Amygdala (tissue), 56 donors: ENCODE results near the gene GUCA2A.

Experiments
- DNase-seq, 56 donors: peaks; one replicate each; lab custom pipeline; 2025; lab: John Stamatoyannopoulos, UW

The GUCA2A gene

DNA sequence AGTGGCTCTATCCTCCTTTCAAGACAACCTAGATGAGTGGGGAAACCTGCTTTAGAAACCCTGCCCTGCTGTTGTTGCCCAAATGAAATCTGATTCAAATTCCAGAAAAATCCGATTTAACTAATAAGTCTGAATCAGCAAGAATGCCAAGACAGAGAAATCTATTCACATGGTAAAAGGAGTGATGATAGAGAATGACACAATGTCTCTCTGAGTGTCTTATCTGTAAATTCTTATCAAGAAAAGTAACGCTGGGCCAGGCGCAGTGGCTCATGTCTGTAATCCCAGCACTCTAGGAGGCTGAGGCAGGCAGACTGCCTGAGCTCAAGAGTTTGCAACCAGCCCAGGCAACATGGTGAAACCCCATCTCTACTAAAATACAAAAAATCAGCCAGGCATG lies 13.7 kb upstream of the GUCA2A start:
- no peak for DNase-seq

DNA sequence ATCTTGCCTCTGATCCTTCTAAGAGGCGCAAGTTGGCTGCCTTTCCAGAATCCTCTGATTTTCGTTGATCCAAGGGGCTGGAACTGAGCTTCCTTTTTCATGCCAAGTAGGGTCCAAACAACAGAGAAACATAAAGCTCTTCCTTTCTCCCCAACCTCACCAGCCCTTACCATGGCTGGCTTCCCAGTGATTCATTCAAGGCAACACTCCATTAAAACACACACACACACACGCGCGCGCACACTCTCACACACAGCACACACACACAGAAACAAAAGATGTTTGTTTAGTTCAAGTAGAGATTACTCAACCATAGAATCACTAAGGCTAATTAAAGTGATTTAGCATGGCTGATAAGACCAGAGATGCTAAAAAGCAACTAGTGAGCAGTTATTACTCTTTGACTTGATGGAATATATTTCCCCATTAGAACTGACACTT lies 13.0 kb upstream of the GUCA2A start:
- DNase-seq = peak in 48 of 56 donors; percentile 9 to 82 (median 46)

DNA sequence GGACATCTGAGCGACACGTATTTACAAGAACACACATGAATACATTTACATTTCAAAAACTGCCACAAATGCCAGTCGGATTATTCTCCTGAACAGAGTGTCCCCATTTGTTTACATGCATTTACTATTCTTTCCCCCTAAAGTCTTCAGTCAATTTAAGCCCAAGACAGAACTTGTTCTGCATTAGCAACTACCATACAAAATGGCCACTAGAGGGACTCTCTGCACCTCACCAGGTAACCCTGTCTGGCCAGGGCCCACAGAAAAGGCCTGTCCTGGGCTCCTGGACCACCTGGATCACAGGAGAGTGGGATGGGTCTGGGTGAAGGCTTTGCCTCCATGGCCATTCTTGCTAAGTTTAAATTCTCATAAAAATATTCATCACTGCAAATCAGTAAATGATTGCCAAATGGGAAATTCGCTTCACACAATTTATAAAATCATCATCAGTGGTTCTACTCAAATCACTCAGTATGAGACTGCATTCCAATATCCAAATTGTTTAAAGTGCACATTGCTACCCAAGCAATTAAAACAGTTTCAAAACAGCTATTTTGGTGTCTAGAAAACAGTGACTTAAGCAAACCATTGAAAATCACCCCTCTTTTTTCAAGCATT lies 12.5 kb upstream of the GUCA2A start:
- peak in 8 of 56 donors; percentile 8 to 23 (median 11) for DNase-seq

DNA sequence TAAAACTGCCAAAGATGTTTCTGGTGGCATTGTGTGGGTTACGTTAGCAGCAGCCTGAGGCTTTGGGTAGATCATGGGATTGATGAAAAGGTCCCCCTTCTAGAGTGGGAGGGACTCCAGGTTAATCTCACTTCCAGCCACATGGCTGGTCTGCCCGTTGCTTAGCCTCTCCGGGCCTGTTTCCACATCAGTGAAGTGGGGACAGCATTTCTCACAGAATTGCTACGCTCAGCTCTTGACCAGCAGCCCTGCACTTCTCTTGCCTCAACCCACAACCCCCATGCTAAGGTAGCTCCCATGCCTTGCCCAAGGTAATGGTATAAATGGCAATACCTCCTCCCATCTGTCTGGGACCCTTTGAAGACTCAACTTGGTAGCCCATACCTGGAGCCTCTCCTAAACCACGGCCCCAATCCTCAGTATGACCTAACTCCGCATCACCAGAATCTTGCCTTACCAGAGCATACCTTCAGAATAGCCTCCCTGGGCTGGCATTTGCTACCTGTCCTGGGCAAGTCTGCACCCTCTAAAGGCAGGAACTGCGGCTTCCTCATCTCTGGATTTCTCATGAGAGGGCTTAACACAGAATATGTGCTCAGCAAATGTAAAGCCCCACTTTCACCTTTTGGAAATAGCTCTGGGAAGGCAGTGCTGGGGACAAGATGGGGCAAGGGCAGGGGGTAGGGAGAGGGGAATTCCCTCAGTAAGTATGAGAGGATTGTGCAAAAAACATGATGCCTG lies 10.9 kb upstream of the GUCA2A start:
- DNase-seq = no peak

DNA sequence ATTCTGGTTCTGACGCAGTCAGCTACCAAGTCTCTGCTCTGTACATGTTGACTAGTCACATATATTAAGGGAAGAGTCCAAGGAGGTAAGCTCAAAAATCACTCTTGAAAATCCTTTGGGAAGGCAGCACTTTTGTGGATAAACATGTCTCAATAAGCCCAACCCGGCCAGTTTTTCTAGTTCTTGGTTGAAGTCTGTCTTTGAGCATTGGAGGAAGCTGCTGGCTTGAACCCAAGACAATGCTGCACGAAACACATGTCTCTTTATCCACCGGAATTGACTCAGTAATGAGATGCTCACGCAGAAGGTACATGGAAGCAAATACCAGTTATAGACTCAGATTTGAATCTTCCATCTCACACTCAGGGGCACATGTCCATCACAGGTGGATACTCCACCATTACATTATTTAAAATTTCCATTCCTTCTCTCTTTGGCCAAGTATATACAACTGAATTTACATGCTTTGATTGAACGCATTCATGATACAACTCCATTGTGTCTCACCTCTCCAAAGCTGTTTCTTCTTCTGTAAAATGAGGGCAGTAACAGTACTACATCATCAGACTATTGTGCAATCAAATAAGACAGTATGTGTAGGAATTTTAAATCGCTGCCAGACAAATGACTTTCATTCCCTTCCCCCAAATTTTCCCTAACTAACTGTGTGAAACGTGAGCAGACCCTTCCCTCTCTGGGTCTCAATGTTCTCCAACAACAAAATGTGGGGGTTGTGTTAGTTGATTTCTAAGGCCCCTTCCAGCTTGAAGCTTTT lies 9.6 kb upstream of the GUCA2A start:
- DNase-seq = peak in 1 of 56 donors; percentile 17

DNA sequence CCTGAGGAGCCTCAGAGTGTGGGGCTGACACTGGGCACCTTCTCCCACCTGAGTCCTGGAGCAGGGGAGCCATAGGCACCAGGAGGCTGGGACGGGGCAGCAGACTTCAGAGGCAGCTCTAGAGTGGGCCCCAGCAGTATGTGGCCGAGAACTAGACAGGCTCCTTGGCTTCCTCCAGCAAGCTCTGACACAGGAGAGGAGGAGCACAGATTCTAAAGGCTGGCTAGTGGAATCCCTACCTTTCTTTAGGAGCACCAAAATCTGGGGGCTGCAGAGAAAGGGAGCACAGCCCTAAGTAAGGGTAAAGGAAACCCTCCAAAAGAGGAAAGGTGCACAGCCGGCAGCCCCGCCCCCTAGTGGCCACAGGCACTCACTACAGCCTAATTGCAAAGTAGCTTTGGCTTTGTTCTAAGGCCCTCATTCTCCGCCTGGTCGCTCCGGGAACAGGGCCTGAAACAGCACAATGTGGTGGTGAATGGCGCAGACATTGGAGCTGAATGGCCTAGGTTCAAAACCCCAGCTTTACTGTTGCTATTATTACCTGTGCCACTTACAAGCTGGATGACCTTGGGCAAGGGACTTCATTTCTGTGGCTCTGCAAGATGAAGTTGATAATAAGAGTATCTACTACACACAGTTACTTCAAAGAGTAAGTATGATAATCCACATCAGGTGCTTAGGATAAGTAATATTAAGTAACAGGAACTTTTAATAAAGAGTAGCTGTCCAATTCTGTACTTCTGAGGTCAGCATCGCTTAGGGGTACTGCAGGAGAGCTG lies 8.8 kb upstream of the GUCA2A start:
- DNase-seq = peak in 45 of 56 donors; percentile 9 to 71 (median 38)

DNA sequence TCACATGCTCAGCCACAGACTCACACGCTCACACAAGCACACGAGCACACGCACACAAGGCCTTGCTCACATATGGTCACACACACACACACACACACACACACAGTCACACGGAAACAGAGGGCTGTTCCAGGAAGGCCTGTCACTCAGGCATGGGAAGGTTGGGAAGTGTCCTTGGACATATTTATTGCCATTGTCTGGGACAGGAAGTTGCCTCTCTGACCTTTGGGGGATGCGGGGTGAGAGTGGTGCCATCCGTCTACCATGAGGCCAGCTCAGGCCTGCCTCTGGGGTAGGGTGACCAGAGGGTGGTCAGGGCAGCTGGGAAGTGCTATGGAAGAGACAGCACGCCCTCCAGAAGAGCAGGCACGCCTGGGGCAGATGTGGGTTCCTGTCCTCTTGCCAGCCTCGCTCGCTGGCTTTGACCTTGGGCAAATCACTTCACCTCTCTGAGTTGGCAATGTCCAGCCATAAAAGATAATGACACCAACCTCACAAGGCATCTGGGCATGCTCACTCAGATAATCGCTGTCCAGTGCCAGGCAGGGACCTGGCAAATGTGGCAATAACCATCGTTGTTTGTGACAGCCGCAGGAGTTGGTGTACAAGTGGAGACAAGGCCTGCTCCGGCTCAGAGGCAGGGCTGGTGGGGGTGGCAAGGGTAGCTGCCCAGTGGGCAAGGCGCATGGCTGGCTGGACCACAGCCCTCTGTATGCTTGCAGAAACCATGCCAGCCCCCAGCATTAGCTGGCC lies 8.0 kb upstream of the GUCA2A start:
- DNase-seq = peak in 2 of 56 donors; percentile 17 to 32

DNA sequence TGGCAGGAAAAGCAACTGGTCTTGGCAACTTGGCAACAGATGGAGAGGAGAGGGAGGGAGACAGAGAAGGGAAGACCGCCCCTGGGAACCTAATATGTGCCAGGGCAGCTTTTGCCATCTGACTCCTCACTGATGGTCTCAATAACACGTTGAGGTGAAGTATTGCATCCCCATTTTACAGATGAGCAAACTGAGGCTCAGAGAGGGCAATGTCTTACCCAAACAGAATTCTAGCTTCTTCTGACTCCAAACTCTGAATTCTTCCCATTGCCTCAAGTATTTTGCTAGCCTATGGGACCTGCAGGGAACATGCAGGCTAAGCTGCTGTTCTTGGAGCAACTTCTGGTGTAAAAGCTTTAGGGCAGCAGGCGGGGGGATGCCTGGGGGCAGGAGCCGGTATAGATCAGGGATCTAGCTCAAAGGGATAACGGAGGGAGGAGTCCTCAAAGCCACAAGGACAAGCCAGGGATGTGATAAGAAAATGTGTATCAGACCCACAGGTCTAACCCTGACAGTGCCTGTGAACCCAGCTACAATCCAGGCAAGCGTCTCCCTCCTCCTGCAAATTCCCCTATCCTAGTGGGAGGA lies 7.2 kb upstream of the GUCA2A start:
- DNase-seq = no peak

DNA sequence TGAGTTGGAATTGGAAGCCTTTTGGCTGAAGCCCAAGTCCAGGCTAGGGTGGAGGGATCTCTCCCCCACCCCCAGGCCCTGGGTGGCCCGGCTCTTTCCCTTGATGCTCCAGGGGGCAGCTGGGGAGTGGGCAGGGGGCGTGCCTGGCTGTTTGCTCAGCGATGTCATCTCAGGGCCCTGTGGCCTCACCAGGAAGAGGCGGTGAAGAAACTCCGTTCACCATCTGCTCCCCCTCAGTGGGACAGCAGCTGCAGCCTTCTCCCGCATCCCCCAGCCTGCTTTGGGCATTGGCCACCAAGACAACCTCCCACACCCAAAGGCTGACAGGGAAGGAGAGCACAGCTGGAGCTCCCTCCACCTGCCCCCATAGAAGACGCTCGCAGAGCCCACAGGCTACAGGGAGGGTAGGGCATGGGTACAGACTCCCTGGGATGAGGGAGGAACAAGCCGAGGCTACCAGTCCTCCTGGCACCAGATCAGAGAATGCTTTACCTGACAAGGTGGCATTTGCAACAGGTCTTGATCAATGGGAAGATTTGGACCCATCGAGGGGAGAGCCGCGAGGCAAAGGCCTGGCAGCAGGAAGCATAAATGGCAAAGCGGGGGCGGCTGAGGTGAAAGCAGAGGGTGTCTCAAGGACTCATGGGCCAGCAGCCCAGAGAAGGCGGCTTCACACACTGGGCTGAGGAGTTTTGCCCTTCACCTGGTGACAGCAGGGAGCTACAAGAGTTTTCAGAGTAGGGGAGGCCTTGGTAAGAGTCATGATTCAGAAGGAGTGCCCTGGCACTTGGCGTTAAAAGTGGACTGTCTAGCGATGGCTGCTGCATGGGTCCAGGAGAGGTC lies 6.5 kb upstream of the GUCA2A start:
- no peak for DNase-seq

DNA sequence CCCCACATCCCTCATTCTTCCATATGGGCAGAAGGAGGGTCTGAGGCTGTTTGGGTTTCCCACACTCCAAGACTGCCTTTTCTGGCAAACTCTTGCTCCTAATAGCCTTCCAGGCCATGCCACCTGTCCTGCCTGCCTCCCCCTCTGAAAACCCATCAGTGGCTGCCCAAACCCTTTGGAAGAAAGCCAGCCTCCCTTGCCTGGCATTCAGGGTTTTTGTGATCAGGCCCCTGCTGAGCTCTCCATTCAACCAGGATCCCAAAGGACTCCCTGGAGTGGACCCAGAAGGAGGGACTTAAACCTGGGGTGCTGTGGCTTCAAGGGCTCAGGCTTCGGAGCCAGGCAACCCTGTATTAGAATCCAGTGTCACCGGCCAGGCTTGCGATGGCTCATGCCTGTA lies 4.2 kb upstream of the GUCA2A start:
- DNase-seq = no peak

DNA sequence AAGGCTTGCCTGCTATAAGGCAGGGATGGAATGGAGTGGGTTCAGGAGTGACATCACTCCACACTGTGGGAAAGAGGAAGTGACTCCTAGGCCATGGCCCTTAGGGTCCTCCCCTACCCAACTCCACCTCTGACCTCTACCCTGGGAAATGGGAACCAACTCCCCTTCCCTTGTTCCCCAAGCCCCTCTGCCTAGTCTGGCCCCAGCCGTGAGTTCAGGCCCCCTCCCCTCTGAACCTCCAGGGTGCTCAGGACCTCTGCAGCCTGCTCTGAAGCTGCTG lies 3.8 kb upstream of the GUCA2A start:
- no peak for DNase-seq

DNA sequence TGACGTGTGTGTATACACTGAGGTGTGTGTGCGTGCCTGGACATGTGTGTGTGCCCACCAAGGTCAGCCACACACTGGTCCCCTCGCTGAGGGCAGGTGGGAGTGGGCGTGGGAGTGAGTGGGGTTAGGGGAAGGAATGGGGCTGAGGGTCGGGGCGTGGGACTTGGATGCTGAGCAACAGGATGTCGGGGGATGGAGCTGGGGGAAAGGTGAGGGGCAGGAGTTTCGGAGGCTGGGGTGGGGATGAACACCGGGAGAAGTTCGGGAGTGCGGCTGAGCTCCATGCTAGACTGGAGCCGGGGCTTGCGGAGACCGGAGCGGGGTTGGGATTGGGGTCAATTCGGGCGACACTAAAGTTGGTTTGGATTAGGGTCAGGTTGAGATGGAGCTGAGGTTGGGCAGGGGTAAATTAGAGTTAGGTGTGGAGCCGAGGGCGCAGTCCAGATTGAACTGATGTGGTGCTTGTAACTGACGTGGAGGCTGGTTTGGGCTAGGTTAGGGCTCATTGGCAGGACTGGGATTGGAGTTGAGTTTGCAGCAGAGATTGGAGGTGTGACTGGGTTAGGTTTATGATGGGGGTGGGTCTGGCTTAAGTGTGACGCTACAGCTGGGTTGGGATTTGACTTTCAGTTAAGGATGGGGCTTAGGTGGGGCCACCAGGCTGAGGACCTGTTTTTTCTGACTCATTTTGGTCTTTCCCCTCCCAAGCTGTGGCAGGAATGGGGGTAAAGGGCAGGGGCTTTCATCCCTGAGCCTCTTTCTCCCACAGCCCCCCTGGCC lies 3.3 kb upstream of the GUCA2A start:
- DNase-seq = no peak

DNA sequence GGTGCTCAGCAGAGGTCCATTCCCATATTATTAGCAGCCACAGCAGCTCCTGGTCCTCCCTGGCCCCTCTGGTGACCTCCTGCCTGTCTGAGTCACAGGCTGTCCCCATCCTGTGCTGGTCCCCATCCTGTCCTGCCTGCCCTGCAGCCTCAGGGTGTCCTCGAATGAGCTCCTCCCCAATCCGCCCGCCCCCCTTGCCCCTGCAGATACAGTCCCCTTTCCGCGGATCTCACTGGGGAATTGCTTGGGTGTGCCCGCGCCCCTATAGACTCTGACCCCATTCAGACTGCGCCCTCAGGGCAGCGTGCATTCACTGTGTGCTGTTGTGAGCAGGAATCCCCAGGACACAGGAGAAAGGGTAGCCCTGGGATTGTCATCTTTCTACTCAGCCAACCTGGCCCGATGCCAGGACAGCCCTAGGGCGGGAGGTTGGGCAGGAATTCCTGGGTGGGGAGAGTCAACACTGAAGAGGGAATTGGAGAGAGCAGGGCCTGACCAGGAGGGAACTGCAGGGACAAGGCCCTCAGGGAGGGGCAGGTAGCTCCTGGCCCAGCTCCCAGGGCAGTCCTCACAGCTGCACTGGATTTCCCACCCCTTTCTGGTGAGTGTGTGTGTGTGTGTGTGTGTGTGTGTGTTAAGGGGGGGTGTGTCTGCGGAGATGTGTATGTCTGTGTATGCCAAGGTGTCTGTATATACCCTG lies 1.1 kb upstream of the GUCA2A start:
- peak in 1 of 56 donors; percentile 12 for DNase-seq

DNA sequence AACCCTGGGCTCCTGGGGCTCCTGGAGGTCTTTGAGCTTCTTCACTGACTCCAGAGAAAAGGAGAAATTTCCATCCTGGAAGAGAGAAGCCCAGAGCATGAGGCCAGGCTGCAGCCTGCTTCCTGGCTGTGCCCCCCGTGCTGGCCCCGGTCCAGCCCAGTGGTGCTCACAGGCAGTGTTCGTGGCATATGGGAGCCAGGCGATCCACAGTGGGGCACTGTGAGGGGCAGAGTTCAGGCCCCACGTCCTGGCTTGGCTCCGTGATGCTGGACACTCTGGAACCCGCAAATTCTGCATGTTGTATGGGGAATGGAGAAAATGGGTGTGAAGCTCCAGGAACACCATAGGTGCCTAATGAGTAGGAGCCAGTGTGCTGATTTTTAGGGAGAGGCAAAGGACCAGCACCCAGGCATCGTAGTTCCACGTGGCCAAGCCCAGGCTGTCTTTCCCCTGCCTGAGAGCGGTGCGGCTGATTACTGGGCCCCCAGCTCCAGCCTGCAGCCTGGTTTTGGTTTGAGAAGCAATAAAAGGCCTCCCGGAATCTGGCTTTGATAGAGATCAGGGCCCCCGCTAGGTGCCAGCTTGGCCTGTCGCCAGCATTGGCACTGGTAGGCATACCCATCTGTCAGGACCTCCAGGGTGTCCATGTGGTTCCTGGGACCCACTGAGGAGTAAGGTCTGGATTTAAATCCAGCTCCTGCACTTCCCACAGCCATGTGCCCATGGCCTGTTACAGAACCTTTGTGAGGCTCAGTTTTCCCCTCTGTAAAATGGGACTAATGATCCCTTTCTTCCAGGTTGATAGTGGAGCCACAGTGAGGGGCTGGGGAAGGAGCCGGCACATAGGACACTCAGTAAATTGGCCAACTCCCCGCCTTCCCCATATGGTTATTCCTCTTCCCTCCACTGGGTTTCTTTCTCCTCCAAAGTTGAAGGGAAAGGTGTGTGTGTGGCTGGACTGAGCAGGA lies 725 bp downstream of the GUCA2A start:
- no peak for DNase-seq

DNA sequence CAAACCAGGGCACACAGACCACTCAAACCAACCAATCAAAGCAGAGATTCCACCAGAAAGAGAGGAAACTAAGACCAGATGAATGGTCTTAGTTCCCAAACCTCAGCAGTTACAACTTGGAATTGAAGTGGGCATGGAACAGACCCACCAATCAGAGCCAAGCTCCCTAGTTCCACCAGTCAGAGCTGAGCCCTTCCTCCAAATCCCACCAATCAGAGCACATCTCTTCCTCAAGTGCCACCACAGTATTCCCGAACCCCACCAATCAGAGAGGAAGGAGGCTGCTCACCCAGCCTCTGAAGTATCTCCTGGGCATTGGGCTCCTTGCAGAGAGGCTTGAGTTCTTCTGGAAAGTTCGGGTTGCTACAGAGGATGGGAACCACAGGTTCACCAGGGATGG lies 1.4 kb downstream of the GUCA2A start:
- DNase-seq = no peak

DNA sequence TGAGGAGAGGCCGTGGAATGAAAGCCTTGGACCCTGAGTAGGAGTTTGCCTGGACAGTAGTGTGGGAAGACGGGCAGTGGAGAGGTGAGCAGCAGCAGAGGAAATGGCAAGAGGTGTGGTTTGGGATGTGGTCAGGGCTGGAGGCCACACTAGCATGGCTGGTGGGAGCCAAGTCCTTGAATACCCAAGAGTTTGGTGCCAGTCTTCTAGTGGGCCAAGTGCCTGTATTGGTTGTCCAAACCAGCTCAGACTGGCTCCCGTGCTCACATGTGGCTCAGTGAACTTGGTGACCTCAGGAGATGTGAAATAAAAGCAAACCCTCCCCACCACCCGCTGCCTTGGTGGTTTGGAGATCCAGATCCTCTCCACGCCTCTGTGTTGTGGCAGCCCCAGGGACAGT lies 2.4 kb downstream of the GUCA2A start:
- DNase-seq = no peak
